Aorta (tissue), 5 donors: ENCODE results near the gene CHST14. TPM values are rescaled to one million over a fixed set of nuclear protein-coding genes. Genes with fewer than 3 reads are reported as not detected.
"Not testable (repeated sequence)": the region's sequence is repeated elsewhere in the genome, so short reads cannot be mapped to it uniquely, and the experiment has no call there.

Experiments used
- ATAC-seq: fragments of 200-7000 bp; cut with Tn5 transposase; one replicate; pipeline ENCODE4 v1.9.1; 2022; ENCODE audit warnings: moderate library complexity; ENCODE audit not compliant: low FRiP score
- DNase-seq, 2 donors: peaks; one replicate each; pipeline ENCODE4 v3.0.0-alpha.2; 2020
- H3K27ac ChIP-seq, 2 donors: one replicate each; pipeline ENCODE4 v1.5.1; 2013; ENCODE audit warnings: low read length in 2 of 2, mild to moderate bottlenecking in 2 of 2, moderate library complexity in 2 of 2, control low read depth in 1 of 2, inconsistent platforms in 1 of 2, low read depth in 1 of 2
- H3K27me3 ChIP-seq, 2 donors: one replicate each; pipeline ENCODE4 v1.6.1; 2013; ENCODE audit warnings: control low read depth in 1 of 2, low read length in 1 of 2, mild to moderate bottlenecking in 1 of 2, moderate library complexity in 1 of 2; ENCODE audit not compliant: insufficient read depth in 2 of 2, control insufficient read depth in 1 of 2
- H3K36me3 ChIP-seq, 2 donors: one replicate each; pipeline ENCODE4 v1.6.1; 2013; ENCODE audit warnings: control low read depth in 1 of 2, low read length in 1 of 2, mild to moderate bottlenecking in 1 of 2; ENCODE audit not compliant: insufficient read depth in 2 of 2, control insufficient read depth in 1 of 2
- H3K4me1 ChIP-seq, 2 donors: one replicate each; pipeline ENCODE4 v1.6.1; 2013; ENCODE audit warnings: low read length in 2 of 2, control low read depth in 1 of 2, mild to moderate bottlenecking in 1 of 2, moderate library complexity in 1 of 2; ENCODE audit not compliant: insufficient read depth in 2 of 2, control insufficient read depth in 1 of 2
- H3K4me3 ChIP-seq, 2 donors: one replicate each; pipeline ENCODE4 v1.5.1; 2013; ENCODE audit warnings: low read length in 2 of 2, control low read depth in 1 of 2, mild to moderate bottlenecking in 1 of 2
- H3K9me3 ChIP-seq: one replicate; pipeline ENCODE4 v1.6.1; 2013; ENCODE audit warnings: mild to moderate bottlenecking, low read length; ENCODE audit not compliant: control insufficient read depth
- WGBS, 2 donors: extraction: QIAGEN DNeasy Blood & Tissue Kit; methylation state at CpG; one replicate each; pipeline ENCODE4 v1.1.7; 2013; 5-methylcytosine and 5-hydroxymethylcytosine counted together
- intact Hi-C, 2 donors: fragments of 100-400 bp; cut with DNase I; formaldehyde crosslinking; loops; one replicate each; pipeline versions ENCODE4 v1.14.2 to v1.15.0; 2022
- polyA plus RNA-seq, 2 donors: library from polyadenylated mRNA; stranded (reverse); fragments of 200-250 nt; gene quantifications; one replicate each; pipeline ENCODE4 v1.2.3, GENCODE V29; 2013
- total RNA-seq, 2 donors: library from RNA; stranded (reverse); fragmentation: NEBNext Ultra II Directional; extraction: Animal tissue kit (Norgen Biotek cat#: 25700); gene quantifications; one replicate each; pipeline ENCODE4 v1.2.1, GENCODE V29; 2021
- donor health status: healthy with polysubstance abuse.
- donor health status: Bipolar disorder and iron deficiency.
- donor health status: DM: no; HTN: no; CAD: no.
- donor health status: DM: no; HTN: no; CAD: no.
- donor health status: DM: yes; HTN: yes; CAD: no.

The CHST14 gene
- total and polyA plus RNA-seq, 4 donors = 2.8 to 21.4 (median 14.8) TPM

GRCh38 chr15:40445421-40445922 lies 25.3 kb upstream of the CHST14 start:
- Histone ChIP-seq H3K4me1 (peaks cover 0 to 2% of the 10 kb centered on the region in 2 donors), H3K9me3 (no peaks in the 10 kb centered on the region), H3K4me3 (no peak overlapping the region), H3K27me3 (no peaks in the 10 kb centered on the region), H3K27ac (no peak overlapping the region), H3K36me3 (no peaks in the 10 kb centered on the region)
- intact Hi-C loops = loop anchor here in 1 of 2 donors (10.0 kb wide), 1 partner anchor 119 kb away; the partner anchor contains the start of genes CCDC32 and RPUSD2
- ATAC-seq = no peak
- DNase-seq = no peak
- WGBS, 2 donors = 39% methylated on average over 9 of the region's 9 CpGs

- no peaks in the 10 kb centered on the region for H3K9me3 ChIP-seq
- H3K36me3 ChIP-seq = no peaks in the 10 kb centered on the region
- intact Hi-C loops = loop anchor here in 1 of 2 donors (10.0 kb wide), 1 partner anchor 119 kb away; the partner anchor contains the start of genes CCDC32 and RPUSD2
- H3K4me1 ChIP-seq = peaks cover 0 to 2% of the 10 kb centered on the region in 2 donors
- H3K4me3 ChIP-seq = no peak overlapping the region
- ATAC-seq (no peak), DNase-seq (no peak)
- no peaks in the 10 kb centered on the region for H3K27me3 ChIP-seq
- 80 to 90% methylated on average over 3 of the region's 3 CpGs for WGBS, 2 donors
- no peak overlapping the region for H3K27ac ChIP-seq
Observed at GRCh38 chr15:40446144-40446543, 24.6 kb upstream of the CHST14 start.

GRCh38 chr15:40448354-40448753 lies 22.4 kb upstream of the CHST14 start:
- Histone ChIP-seq H3K4me3 (no peak overlapping the region), H3K4me1 (peaks cover 0 to 2% of the 10 kb centered on the region in 2 donors), H3K27ac (no peak overlapping the region), H3K27me3 (no peaks in the 10 kb centered on the region), H3K36me3 (no peaks in the 10 kb centered on the region), H3K9me3 (no peaks in the 10 kb centered on the region)
- intact Hi-C loops = loop anchor here in 1 of 2 donors (10.0 kb wide), 1 partner anchor 116 kb away; the partner anchor contains the start of genes CCDC32 and RPUSD2
- WGBS, 2 donors = 93 to 97% methylated on average over 4 of the region's 4 CpGs
- DNase-seq = no peak
- ATAC-seq = no peak

- Histone ChIP-seq H3K36me3 (no peaks in the 10 kb centered on the region), H3K9me3 (no peaks in the 10 kb centered on the region), H3K4me1 (peaks cover 0 to under 1% of the 10 kb centered on the region in 2 donors), H3K27ac (no peak overlapping the region), H3K27me3 (no peaks in the 10 kb centered on the region), H3K4me3 (no peak overlapping the region)
- DNase-seq (no peak), ATAC-seq (no peak)
- intact Hi-C loops = loop anchor here in 1 of 2 donors (10.0 kb wide), 1 partner anchor 116 kb away; the partner anchor contains the start of genes CCDC32 and RPUSD2
Observed at GRCh38 chr15:40449275-40449674, 21.5 kb upstream of the CHST14 start.

GRCh38 chr15:40450047-40450446 lies 20.7 kb upstream of the CHST14 start:
- WGBS, 2 donors = 90 to 95% methylated on average over 2 of the region's 2 CpGs
- Histone ChIP-seq H3K27ac (no peak overlapping the region), H3K36me3 (no peaks in the 10 kb centered on the region), H3K4me1 (no peaks in the 10 kb centered on the region), H3K4me3 (no peak overlapping the region), H3K27me3 (no peaks in the 10 kb centered on the region), H3K9me3 (no peaks in the 10 kb centered on the region)
- intact Hi-C loops = no loop called here
- DNase-seq = no peak
- no peak for ATAC-seq

- whole genome bisulfite sequencing, 2 donors = 82 to 83% methylated on average over 3 of the region's 3 CpGs
- no peak overlapping the region for H3K27ac ChIP-seq
- no peaks in the 10 kb centered on the region for H3K27me3 ChIP-seq
- no peaks in the 10 kb centered on the region for H3K36me3 ChIP-seq
- intact Hi-C loops = no loop called here
- no peak overlapping the region for H3K4me3 ChIP-seq
- no peak for DNase-seq
- no peaks in the 10 kb centered on the region for H3K9me3 ChIP-seq
- no peak for ATAC-seq
- H3K4me1 ChIP-seq = no peaks in the 10 kb centered on the region
Observed at GRCh38 chr15:40451527-40452158, 19.1 kb upstream of the CHST14 start.

- intact Hi-C loops = no loop called here
- no peak for ATAC-seq
- Histone ChIP-seq H3K36me3 (no peaks in the 10 kb centered on the region), H3K4me1 (no peaks in the 10 kb centered on the region), H3K27me3 (no peaks in the 10 kb centered on the region), H3K9me3 (no peaks in the 10 kb centered on the region), H3K4me3 (no peak overlapping the region), H3K27ac (no peak overlapping the region)
- DNase-seq = no peak
- 74 to 79% methylated on average over 11 of the region's 11 CpGs for WGBS, 2 donors
Observed at GRCh38 chr15:40452296-40453090, 18.3 kb upstream of the CHST14 start.

GRCh38 chr15:40453941-40454340 lies 16.8 kb upstream of the CHST14 start:
- H3K27ac ChIP-seq, H3K4me1 ChIP-seq, H3K36me3 ChIP-seq, H3K4me3 ChIP-seq, ATAC-seq, H3K27me3 ChIP-seq, H3K9me3 ChIP-seq, DNase-seq, intact Hi-C loops: not testable (repeated sequence)
- 89 to 94% methylated on average over 2 to 3 of the region's 3 CpGs for WGBS, 2 donors
